HepG2 (cell line): ENCODE results near the gene OPRL1. TPM values are rescaled to one million over a fixed set of nuclear protein-coding genes. Genes with fewer than 3 reads are reported as not detected.

Experiments used
- CREB1 ChIP-seq, 2 experiments: fragments of 450-650 bp in 1 of 2; IDR thresholded peaks; 2 replicates each; pipeline ENCODE4 v1.6.1; 2016 to 2017; ENCODE audit warnings: control low read depth in 1 of 2, mild to moderate bottlenecking in 1 of 2, missing compliant biosample characterization in 1 of 2, missing genetic modification characterization in 1 of 2
- DMAP1 ChIP-seq: IDR thresholded peaks from 2 replicates; pipeline ENCODE4 v1.6.1; 2016
- FIP1L1 ChIP-seq: fragments of 200-400 bp; formaldehyde crosslinking; IDR thresholded peaks from 2 replicates; pipeline ENCODE4 v1.6.1; 2018; ENCODE audit warnings: low read depth, mild to moderate bottlenecking, low read length, moderate library complexity, borderline replicate concordance; ENCODE audit not compliant: insufficient read depth
- GABPB1 ChIP-seq: IDR thresholded peaks from 2 replicates; pipeline ENCODE4 v1.6.1; 2016; ENCODE audit warnings: mild to moderate bottlenecking, missing genetic modification reagents, moderate library complexity, missing compliant biosample characterization
- IRF1 ChIP-seq: sonication (generic); formaldehyde crosslinking; IDR thresholded peaks from 2 replicates; pipeline ENCODE4 v1.4.0; 2020; ENCODE audit warnings: low read depth, mild to moderate bottlenecking, missing genetic modification reagents
- MED13 ChIP-seq: sonication (generic); formaldehyde crosslinking; IDR thresholded peaks from 2 replicates; pipeline ENCODE4 v1.5.0; 2020; ENCODE audit warnings: missing genetic modification reagents
- MTF2 ChIP-seq: sonication (generic); formaldehyde crosslinking; IDR thresholded peaks from 2 replicates; pipeline ENCODE4 v1.5.0; 2020; ENCODE audit warnings: missing genetic modification reagents, borderline replicate concordance
- NR2F1 ChIP-seq, 2 experiments: fragments of 450-650 bp in 1 of 2; formaldehyde crosslinking in 1 of 2; IDR thresholded peaks; 2 replicates each; pipeline versions ENCODE4 v1.5.0 to v1.6.1; 2016 to 2020; ENCODE audit warnings: mild to moderate bottlenecking in 1 of 2, missing compliant biosample characterization in 1 of 2, missing genetic modification reagents in 1 of 2, moderate library complexity in 1 of 2
- PAX8 ChIP-seq: sonication (generic); formaldehyde crosslinking; IDR thresholded peaks from 2 replicates; pipeline ENCODE4 v1.8.0; 2022; ENCODE audit warnings: mild to moderate bottlenecking, missing genetic modification reagents, borderline replicate concordance
- SETDB1 ChIP-seq: sonication (generic); formaldehyde crosslinking; IDR thresholded peaks from 2 replicates; pipeline ENCODE4 v1.5.1; 2020; ENCODE audit warnings: missing genetic modification reagents, mild to moderate bottlenecking, borderline replicate concordance
- SMAD1 ChIP-seq: sonication (generic); formaldehyde crosslinking; IDR thresholded peaks from 2 replicates; pipeline ENCODE4 v1.4.0; 2020; ENCODE audit warnings: missing genetic modification reagents, low read depth, mild to moderate bottlenecking, borderline replicate concordance
- XBP1 ChIP-seq: sonication (generic); formaldehyde crosslinking; IDR thresholded peaks from 2 replicates; pipeline ENCODE4 v1.5.0; 2020; ENCODE audit warnings: missing genetic modification reagents
- ZBED4 ChIP-seq: sonication (generic); formaldehyde crosslinking; IDR thresholded peaks from 2 replicates; pipeline ENCODE4 v1.4.0; 2020; ENCODE audit warnings: missing genetic modification reagents, borderline replicate concordance
- ZIK1 ChIP-seq: sonication (generic); formaldehyde crosslinking; IDR thresholded peaks from 2 replicates; pipeline ENCODE4 v1.5.0; 2020; ENCODE audit warnings: mild to moderate bottlenecking, low read depth, missing genetic modification reagents, borderline replicate concordance
- ZNF354B ChIP-seq: sonication (generic); formaldehyde crosslinking; IDR thresholded peaks from 2 replicates; pipeline ENCODE4 v1.8.0; 2022; ENCODE audit warnings: mild to moderate bottlenecking, missing genetic modification reagents
- ZNF367 ChIP-seq: sonication (generic); formaldehyde crosslinking; IDR thresholded peaks from 2 replicates; pipeline ENCODE4 v1.4.0; 2020; ENCODE audit warnings: missing genetic modification reagents, borderline replicate concordance
- ZNF7 ChIP-seq: IDR thresholded peaks from 2 replicates; pipeline ENCODE4 v1.6.1; 2016; ENCODE audit warnings: missing biosample characterization, missing genetic modification reagents
- ZNF790 ChIP-seq: sonication (generic); formaldehyde crosslinking; IDR thresholded peaks from 2 replicates; pipeline ENCODE4 v1.8.0; 2022; ENCODE audit warnings: missing genetic modification reagents, mild to moderate bottlenecking, borderline replicate concordance
- polyA plus RNA-seq, 8 experiments: library from polyadenylated mRNA; depleted of rRNA in 3 of 8; stranded (reverse) in 7 of 8; unstranded in 1 of 8; fragments of >200 nt; fragmentation: Illumina TruSeq in 4 of 8; extraction: Trizol in 4 of 8; gene quantifications; 2 replicates each; pipeline versions ENCODE4 v1.2.1 to v1.2.3, GENCODE V29; 2011 to 2016; ENCODE audit warnings: low read depth in 4 of 8, missing spikeins in 1 of 8, mixed read lengths in 1 of 8; ENCODE audit not compliant: insufficient read depth in 1 of 8
- total RNA-seq, 5 experiments: library from RNA; depleted of rRNA; stranded (reverse); fragments of >200 nt; fragmentation: Illumina TruSeq; extraction: Trizol; gene quantifications; 2 replicates each; pipeline ENCODE4 v1.2.3, GENCODE V29; 2016; ENCODE audit warnings: low read depth in 1 of 5
- TF ChIP-seq, protein P1 (sequence below): sonication (generic); formaldehyde crosslinking; IDR thresholded peaks from 2 replicates; pipeline ENCODE4 v1.5.0; 2020; ENCODE audit warnings: missing genetic modification reagents
- TF ChIP-seq, protein P2 (sequence below): sonication (generic); formaldehyde crosslinking; IDR thresholded peaks from 2 replicates; pipeline ENCODE4 v1.4.0; 2020; ENCODE audit warnings: missing genetic modification reagents

Gene OPRL1
- total and polyA plus RNA-seq, 2 of the 13 experiments (the other 11 are each of a cell fraction or from before 2014, with no cell fraction given) = 0.35 to 0.71 TPM

DNA sequence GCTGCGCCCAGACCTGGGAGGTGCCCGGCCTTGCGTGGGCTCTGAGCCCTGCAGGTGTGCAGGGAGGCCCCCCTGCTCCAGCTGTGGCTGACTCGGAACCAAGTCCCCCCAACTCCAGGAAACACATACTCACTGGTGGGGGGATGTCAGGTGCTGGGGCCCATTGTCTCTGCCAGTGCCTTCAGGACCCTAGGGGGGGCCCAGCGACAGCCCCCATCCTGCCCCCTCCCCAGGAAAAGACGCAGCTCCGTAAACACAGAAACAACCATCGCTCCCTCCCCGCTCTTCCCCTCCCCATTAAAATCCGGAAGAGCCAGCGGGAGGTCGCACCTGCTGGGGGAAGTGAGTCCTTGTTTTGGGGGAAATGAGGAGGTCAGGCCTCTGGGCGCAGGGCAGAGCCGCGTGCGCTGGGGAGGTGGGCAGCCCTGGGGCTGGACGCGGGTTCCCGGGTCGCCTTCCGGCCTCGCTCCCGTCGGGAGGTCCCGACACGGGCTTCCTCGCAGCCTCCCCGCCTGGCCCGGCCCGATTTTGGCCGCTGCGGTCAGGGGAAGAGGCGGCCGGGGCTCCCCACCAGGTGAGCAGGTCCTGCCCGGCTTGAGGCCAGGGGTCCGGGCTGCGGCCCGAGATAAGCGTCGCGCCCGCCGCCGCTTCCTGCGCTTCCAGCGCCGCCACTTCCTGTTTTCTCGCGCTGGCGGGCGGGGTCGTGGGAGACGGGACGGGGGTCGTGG lies 37.7 kb upstream of the OPRL1 start (continued):
- TF ChIP-seq ZNF7 = no peak
- no peak for TF ChIP-seq ZNF354B
- peak; percentile 61; the same call in 1 of the 2 replicates for TF ChIP-seq FIP1L1
- no peak; the same call in 1 of the 2 replicates for TF ChIP-seq ZIK1 (CRISPR knock-in tag)
- no peak for TF ChIP-seq NR2F1 (CRISPR knock-in tag; IDR thresholded peaks at IDR 0.05)
- TF ChIP-seq DMAP1 (CRISPR knock-in tag) = peak; percentile 36; the same call in 1 of the 2 replicates
- TF ChIP-seq MTF2 (CRISPR knock-in tag) = no peak
- TF ChIP-seq MED13 (CRISPR knock-in tag) = no peak
- no peak for TF ChIP-seq ZBED4 (CRISPR knock-in tag)
- TF ChIP-seq IRF1 (CRISPR knock-in tag) = peak; percentile 67; the same call in 1 of the 2 replicates
- TF ChIP-seq XBP1 (CRISPR knock-in tag) = no peak
- TF ChIP-seq PAX8 (CRISPR knock-in tag) = 0 out of 2 replicates have a peak, but pooled peaks have one; percentile 59
- TF ChIP-seq, protein P1, sequence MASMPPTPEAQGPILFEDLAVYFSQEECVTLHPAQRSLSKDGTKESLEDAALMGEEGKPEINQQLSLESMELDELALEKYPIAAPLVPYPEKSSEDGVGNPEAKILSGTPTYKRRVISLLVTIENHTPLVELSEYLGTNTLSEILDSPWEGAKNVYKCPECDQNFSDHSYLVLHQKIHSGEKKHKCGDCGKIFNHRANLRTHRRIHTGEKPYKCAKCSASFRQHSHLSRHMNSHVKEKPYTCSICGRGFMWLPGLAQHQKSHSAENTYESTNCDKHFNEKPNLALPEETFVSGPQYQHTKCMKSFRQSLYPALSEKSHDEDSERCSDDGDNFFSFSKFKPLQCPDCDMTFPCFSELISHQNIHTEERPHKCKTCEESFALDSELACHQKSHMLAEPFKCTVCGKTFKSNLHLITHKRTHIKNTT (CRISPR knock-in tag) = 0 out of 2 replicates have a peak, but pooled peaks have one; percentile 2
- TF ChIP-seq, protein P2, sequence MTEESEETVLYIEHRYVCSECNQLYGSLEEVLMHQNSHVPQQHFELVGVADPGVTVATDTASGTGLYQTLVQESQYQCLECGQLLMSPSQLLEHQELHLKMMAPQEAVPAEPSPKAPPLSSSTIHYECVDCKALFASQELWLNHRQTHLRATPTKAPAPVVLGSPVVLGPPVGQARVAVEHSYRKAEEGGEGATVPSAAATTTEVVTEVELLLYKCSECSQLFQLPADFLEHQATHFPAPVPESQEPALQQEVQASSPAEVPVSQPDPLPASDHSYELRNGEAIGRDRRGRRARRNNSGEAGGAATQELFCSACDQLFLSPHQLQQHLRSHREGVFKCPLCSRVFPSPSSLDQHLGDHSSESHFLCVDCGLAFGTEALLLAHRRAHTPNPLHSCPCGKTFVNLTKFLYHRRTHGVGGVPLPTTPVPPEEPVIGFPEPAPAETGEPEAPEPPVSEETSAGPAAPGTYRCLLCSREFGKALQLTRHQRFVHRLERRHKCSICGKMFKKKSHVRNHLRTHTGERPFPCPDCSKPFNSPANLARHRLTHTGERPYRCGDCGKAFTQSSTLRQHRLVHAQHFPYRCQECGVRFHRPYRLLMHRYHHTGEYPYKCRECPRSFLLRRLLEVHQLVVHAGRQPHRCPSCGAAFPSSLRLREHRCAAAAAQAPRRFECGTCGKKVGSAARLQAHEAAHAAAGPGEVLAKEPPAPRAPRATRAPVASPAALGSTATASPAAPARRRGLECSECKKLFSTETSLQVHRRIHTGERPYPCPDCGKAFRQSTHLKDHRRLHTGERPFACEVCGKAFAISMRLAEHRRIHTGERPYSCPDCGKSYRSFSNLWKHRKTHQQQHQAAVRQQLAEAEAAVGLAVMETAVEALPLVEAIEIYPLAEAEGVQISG (CRISPR knock-in tag) = no peak; the same call in none of the 2 replicates
- no peak for TF ChIP-seq CREB1 (IDR thresholded peaks at IDR 0.05)
- TF ChIP-seq CREB1 (CRISPR knock-in tag; IDR thresholded peaks at IDR 0.05) = no peak
- no peak for TF ChIP-seq ZNF367 (CRISPR knock-in tag)
- TF ChIP-seq GABPB1 (CRISPR knock-in tag) = peak; percentile 88
- TF ChIP-seq SMAD1 (CRISPR knock-in tag) = peak; percentile 97; the same call in 1 of the 2 replicates
- TF ChIP-seq ZNF790 (CRISPR knock-in tag) = peak; percentile 89
- no peak for TF ChIP-seq SETDB1 (CRISPR knock-in tag)
